Stimulated activated CD8-positive, alpha-beta memory T cell treated with anti-CD3 and anti-CD28 coated beads, Interleukin-12 subunit alpha, Interleukin-12 subunit beta, amount 100 ng/mL, for 4 hours (primary cell): ENCODE measurements around the gene ADD1.
A peak's percentile ranks its signal among the peaks of the same experiment; 100 is the strongest.

Source experiments
- DNase-seq: peaks from one replicate; pipeline ENCODE4 v3.0.0-alpha.2; 2020; ENCODE audit warnings: low read depth

The ADD1 gene

DNA sequence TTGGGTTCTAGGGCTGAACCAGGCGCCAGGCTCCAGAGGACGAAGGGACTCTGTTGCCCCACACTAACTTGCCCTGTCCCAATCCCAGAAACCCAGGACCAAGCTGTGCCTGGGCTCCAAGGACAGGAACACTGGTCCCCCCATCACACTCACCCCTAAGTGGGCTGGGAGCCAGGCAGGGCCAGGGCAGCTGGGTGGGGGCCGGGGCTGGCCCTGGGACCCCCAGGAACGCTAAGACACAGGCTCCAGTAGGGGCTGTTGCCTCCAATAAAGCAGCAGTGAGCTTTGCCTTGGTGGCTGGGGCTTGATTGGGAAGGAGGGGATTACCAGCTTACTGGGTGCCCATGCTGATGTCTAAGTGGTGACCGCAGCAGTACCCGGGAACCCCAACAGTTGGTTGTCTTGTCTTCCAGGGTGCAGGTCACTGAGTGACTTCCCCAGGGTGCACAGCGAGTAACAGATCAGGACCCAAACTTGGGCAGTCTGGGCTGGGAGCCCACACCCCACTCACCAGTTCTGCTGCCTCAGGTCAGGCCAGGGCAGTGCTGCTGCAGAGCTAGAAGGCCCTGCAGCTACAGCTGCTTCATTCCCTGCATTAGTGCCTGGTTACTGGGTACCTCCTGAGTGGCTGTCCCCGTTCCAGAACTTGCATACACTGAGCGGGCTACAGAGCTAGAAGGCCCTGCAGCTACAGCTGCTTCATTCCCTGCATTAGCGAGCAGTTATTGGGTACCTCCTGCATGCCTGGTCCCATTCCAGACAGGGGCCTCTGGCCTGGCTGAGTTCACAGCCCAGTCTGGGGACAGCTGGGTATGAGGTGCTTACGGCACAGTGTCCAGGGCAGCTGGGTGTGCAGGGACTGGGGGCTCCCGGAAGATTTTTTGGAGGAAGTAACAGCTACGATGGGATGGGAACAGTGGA is 9.4 kb upstream of the ADD1 start:
- no peak for DNase-seq

DNA sequence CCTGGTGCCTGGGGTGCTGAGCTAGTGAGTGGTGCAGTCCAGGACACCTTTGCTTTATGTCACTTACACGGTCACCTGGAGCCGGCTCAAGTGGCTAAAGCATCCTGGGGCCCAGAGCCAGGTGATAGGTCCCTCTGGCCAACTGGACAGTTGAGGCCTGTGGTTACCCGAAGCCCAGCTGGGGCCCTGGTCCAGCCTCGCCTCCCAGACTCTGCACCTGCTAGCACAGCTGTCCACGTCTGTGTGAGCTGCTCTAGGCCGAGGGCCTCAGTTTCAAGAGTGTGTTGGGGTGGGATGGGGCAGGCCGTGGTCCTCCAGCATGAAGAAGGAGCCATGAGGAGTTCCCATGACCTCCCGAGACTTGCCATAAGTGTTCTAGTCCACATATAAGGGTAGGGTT is 7.7 kb upstream of the ADD1 start:
- no peak for DNase-seq

DNA sequence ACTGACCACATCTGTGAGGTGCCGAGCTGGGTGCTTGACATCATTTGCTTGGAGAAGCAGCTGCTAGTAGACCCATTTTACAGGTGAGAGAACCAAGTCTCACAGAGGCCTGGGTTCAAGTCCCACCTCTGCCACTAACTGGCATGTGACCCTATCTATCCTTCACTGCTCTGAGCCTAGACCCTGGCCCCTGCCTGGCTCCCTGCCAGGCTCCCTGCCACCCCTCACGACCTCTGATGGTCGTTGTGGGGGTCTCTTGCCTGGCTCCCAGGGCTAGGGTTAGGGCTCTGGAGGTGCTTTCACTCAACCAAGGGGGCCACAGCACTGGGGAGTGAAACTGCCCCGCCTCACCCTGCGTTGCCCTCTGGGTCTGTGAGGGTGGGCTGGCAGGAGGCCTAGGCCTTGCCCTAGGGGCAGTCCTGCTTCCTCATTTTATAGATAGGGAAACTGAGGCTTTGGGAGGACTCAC is 7.2 kb upstream of the ADD1 start:
- DNase-seq, result no peak

- no peak for DNase-seq
Observed at GRCh38 chr4:2837110-2837903, 6.3 kb upstream of the ADD1 start.

- DNase-seq, result peak; percentile 45
Observed at GRCh38 chr4:2837904-2838496, 5.6 kb upstream of the ADD1 start.

GRCh38 chr4:2839060-2839459 is 4.6 kb upstream of the ADD1 start:
- no peak for DNase-seq

DNA sequence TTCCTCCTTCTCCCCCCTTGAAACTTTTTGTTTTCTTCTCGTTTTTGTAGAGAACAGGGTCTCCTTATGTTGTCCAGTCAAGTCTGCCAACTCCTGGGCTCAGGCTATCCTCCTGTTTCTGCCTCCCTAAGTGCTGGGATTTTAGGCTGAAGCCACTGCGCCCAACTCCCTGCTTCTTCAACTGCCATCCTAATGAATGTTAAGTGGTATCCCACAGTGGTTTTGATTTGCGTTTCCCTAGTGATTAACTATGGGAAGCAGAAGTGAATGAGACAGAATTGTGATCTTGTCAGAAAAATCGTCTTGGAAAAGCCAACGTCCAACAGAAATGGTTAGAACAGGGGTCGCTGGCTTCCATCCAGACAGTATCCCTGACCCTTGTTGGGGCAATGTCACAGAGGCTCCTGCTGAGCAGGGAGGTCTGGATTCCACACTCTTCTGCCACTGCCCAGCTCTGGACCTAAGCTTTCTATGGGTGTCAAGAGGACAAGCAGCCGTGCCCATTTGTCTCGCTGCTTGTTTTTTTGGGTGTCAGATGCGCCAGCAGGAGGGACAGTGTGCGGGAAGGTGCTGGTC is 869 bp upstream of the ADD1 start:
- DNase-seq, result no peak

DNA sequence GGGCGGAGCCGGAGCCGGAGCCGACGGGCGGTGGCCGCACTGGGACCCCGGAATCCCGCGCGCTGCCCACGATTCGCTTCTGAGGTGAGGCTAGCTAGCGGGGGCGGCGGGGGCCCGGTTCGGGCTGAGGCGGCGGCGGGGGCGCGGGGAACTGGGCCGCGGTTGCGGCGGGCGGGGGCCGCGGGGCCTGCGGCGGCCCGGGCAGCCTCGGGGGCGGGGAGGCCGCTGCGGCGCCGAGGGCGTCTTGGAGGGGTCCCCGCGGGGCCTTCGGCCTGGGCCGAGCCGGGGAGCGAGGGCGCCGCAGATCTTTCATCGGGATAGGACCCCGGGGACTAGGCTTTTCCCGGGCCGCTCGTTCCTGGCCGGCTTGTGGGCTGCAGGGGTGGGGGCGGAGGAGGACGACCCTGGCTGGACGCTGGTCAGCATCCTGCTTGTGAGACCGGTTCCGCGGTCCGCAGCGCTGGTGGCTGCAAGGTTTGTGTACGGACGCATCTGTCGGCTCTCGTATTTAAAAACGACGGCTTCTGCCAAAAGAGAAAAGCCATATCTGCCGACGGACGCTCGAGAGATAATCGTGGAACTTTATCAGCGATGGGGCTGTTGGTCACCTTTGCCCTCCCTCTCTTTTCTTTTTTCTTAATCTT is 419 bp downstream of the ADD1 start:
- no peak for DNase-seq

DNA sequence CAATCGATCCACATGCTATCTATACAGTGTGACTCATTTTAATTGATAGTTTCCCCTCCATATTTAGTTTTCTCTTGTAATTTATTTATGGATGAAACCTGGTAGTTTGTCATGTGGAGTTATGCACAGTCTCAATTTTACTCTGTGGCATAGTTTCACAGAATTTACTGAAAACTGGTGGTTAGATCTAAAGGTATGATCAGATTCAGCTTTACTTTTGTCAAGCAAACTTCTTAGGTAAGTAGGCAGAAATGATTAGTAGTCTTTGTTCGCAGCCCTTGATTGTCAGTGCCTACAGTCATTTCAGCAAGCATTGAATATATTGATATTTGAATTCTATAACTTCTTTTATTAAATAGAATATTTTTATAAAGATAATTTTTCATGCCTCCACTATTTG is 2.5 kb downstream of the ADD1 start:
- DNase-seq, result no peak

DNA sequence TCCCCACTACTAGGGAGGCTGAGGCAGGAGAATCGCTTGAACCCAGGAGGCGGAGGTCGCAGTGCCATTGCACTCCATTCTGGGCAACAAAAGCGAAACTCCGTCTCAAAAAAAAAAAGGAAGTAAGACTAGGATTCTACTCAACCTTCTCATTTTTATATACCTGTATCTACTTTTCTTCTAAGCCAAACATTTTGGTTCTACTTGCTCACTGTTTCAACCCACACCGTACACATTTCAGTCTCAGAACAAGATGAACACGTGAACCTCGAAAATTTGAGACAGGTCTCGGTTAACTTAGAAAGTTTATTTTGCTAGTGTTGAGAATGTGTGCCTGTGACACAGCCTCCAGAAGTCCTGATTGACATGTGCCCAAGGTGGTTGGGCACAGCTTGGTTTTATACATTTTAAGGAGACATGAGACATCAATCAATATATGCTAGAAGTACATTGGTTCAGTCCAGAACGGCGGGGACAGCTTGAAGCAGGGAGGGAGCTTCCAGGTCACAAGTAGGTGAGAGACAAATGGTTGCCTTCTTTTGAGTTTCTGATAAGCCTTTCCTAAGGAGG is 3.7 kb downstream of the ADD1 start:
- DNase-seq, result no peak

GRCh38 chr4:2848449-2848848 is 4.8 kb downstream of the ADD1 start:
- no peak for DNase-seq

GRCh38 chr4:2849267-2850152 is 5.9 kb downstream of the ADD1 start:
- DNase-seq, result no peak

- no peak for DNase-seq
Observed at GRCh38 chr4:2850966-2851798, 7.5 kb downstream of the ADD1 start.

DNA sequence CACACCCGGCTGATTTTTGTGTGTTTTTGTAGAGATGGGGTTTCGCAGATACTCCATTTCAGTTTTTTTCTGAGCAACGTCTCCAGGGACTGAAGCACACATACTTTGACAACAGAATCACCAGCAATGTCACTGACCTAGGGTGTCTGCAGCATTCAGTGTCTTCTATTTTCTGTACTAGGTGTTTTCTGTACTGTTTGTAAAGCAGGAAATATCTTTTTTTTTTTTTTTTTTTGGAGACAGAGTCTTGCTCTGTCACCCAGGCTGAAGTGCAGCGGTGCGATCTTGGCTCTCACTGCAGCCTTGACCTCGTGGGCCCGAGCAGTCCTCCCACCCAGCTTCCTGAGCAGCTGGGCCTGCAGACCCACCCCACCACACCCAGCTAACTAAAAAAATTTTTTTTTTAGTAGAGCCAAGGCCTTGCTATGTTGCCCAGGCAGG is 8.9 kb downstream of the ADD1 start:
- DNase-seq, result no peak

DNA sequence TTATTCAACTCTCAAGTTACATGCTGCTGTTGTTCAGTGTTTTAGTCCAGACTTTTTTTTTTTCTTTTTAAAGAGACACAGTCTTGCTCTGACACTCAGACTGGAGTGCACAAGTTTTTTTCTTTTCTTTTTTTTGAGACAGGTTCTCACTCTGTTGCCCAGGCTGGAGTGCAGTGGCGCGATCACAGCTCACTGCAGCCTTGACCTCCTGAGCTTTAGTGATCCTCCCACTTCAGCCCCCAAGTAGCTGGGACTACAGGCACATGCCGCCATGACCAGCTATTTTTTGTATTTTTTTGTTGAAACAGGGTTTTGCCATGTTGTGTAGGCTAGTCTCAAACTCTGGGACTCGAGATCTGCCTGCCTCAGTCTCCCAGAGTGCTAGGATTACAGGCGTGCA is 11.9 kb downstream of the ADD1 start:
- DNase-seq, result no peak

DNA sequence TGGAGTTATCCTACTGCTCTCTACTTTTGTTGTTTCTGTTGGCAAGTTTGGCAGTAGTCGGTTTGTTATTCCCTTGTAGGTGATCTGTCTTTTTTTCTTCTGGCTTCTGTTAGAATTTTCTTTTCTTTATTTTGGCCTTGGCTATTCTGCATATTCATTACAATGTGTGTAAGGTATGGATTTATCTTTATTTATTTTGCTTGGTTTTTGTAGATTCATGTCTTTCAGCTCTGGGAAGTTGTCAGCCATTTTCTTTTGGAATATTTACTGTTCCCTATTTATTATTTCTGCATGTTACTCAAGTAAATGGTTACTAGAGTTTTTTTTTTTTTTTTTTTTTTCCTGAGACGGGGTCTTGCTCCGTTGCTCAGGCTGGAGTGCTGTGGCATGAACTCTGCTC is 12.6 kb downstream of the ADD1 start:
- no peak for DNase-seq

GRCh38 chr4:2857349-2857927 is 13.8 kb downstream of the ADD1 start:
- DNase-seq, result no peak

- DNase-seq, result no peak
Observed at GRCh38 chr4:2858451-2859217, 15.0 kb downstream of the ADD1 start.
